ENCODE results near the gene HMCN2.

The HMCN2 gene

DNA sequence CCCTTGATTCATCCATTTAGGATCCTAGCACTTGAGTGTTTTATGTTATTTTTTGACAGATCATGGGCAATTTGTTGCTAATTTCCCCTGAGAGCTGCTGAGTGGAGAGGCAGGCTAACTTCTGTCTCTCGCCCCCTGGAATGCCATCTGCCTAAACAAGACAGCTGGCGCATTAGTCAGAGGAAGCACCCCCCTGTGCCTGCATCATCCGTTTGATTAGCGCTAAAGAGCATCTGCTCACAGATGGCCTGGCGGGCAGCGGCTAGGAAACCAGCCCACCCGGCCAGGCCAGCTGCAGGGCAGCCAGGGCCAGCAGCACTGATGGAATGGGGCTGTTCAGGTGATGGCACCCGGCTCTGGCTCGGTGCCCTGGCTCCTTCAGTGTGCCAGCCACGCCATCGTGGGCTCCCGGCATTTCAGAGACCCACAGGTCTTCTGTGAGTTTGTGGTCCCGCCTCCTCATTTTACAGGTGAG lies 156.3 kb downstream of the HMCN2 start:
- H3K36me3 ChIP-seq (replicated peaks in 1 of 2; ENCODE audit: control insufficient read depth in 2 of 2, insufficient read depth in 2 of 2, low read length in 2 of 2) = no peaks in the 10 kb centered on the region
- H3K14ac ChIP-seq (ENCODE audit: low read length) = no peak overlapping the region
- no peak overlapping the region for H3K9ac ChIP-seq (ENCODE audit: low read depth, low read length, poor library complexity)
- H3K79me1 ChIP-seq (ENCODE audit: low read depth, low read length) = no peaks in the 10 kb centered on the region
- H2BK5ac ChIP-seq (ENCODE audit: low read length) = no peak overlapping the region
- H3K27me3 ChIP-seq (ENCODE audit: control insufficient read depth in 3 of 3, insufficient read depth in 3 of 3, low read depth in 1 of 3, low read length in 3 of 3) = peaks cover 0 to 39% (median 0%) of the 10 kb centered on the region in 3 experiments
- H3K27ac ChIP-seq (replicated peaks; ENCODE audit: low read length) = no peak overlapping the region
- no CpG with 5 or more reads among the region's 13 CpGs for WGBS, 2 donors (ENCODE audit: extremely low coverage in 2 of 2, insufficient read length in 2 of 2, insufficient replicate concordance in 1 of 2)
- H4K8ac ChIP-seq (ENCODE audit: low read depth, low read length) = no peak overlapping the region
- peaks cover 0 to 6% of the 10 kb centered on the region in 2 donors for H3K9me3 ChIP-seq (replicated peaks in 1 of 2; ENCODE audit: control insufficient read depth in 2 of 2, insufficient read depth in 1 of 2, low read depth in 1 of 2, low read length in 2 of 2)
- H3K23ac ChIP-seq (ENCODE audit: low read depth, low read length, poor library complexity) = no peak overlapping the region
- no peak overlapping the region for H3K4me2 ChIP-seq (ENCODE audit: insufficient read depth, low read length, poor library complexity, severe bottlenecking)
- H2BK12ac ChIP-seq (ENCODE audit: low read length) = no peak overlapping the region
- no peak overlapping the region for H2AK5ac ChIP-seq (ENCODE audit: low read depth, low read length)
- H3K4me3 ChIP-seq (ENCODE audit: low read length in 2 of 2) = no peak overlapping the region
- H3K4ac ChIP-seq (ENCODE audit: low read length) = no peak overlapping the region
- no peak for DNase-seq (ENCODE audit: low spot score)
- H2BK15ac ChIP-seq (ENCODE audit: low read length) = no peak overlapping the region
- no peak overlapping the region for H3K18ac ChIP-seq (ENCODE audit: low read length)
- H3K4me1 ChIP-seq (ENCODE audit: control insufficient read depth in 2 of 2, insufficient read depth in 1 of 2, low read depth in 1 of 2, low read length in 2 of 2) = peaks cover 0 to 2% of the 10 kb centered on the region in 2 donors
- H2AFZ ChIP-seq (ENCODE audit: low read length) = no peak overlapping the region
- no peak overlapping the region for H4K91ac ChIP-seq (ENCODE audit: low read depth, low read length, poor library complexity)
- no peak overlapping the region for H2BK120ac ChIP-seq (ENCODE audit: low read depth, low read length)

DNA sequence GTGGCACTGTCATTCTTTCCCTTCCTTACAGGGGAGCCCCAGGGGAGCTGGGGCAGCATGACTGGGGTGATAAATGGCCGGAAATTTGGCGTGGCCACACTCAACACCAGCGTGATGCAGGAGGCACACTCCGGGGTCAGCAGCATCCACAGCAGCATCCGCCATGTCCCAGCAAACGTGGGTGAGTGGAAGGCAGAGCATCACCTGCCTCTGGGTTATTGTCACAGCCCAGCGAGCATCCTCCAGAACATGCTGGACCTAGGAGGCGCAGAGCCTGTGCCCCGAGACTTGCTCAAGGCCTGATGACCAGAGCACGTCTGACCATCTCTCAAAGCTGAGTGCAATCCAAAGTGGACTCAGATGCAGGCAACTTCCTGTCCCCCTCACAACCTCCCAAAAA lies 157.0 kb downstream of the HMCN2 start:
- H2BK5ac ChIP-seq (ENCODE audit: low read length) = no peak overlapping the region
- peak overlapping the region; percentile 21 for H3K18ac ChIP-seq (ENCODE audit: low read length)
- peak overlapping the region; percentile 64 for H2BK12ac ChIP-seq (ENCODE audit: low read length)
- H3K9ac ChIP-seq (ENCODE audit: low read depth, low read length, poor library complexity) = no peak overlapping the region
- H4K8ac ChIP-seq (ENCODE audit: low read depth, low read length) = no peak overlapping the region
- H3K4me2 ChIP-seq (ENCODE audit: insufficient read depth, low read length, poor library complexity, severe bottlenecking) = no peak overlapping the region
- no peaks in the 10 kb centered on the region for H3K79me1 ChIP-seq (ENCODE audit: low read depth, low read length)
- no peak overlapping the region for H3K4ac ChIP-seq (ENCODE audit: low read length)
- no peak overlapping the region for H2AFZ ChIP-seq (ENCODE audit: low read length)
- H2BK15ac ChIP-seq (ENCODE audit: low read length) = no peak overlapping the region
- H3K14ac ChIP-seq (ENCODE audit: low read length) = peak overlapping the region; percentile 9
- H3K36me3 ChIP-seq (replicated peaks in 1 of 2; ENCODE audit: control insufficient read depth in 2 of 2, insufficient read depth in 2 of 2, low read length in 2 of 2) = no peaks in the 10 kb centered on the region
- H3K4me3 ChIP-seq (ENCODE audit: low read length in 2 of 2) = no peak overlapping the region
- peak overlapping the region; percentile 11 for H2AK5ac ChIP-seq (ENCODE audit: low read depth, low read length)
- H3K9me3 ChIP-seq (replicated peaks in 1 of 2; ENCODE audit: control insufficient read depth in 2 of 2, insufficient read depth in 1 of 2, low read depth in 1 of 2, low read length in 2 of 2) = peaks cover 0 to 6% of the 10 kb centered on the region in 2 donors
- H3K27ac ChIP-seq (replicated peaks; ENCODE audit: low read length) = no peak overlapping the region
- WGBS, 2 donors (ENCODE audit: extremely low coverage in 2 of 2, insufficient read length in 2 of 2, insufficient replicate concordance in 1 of 2) = no CpG with 5 or more reads among the region's 10 CpGs
- DNase-seq (ENCODE audit: low spot score) = no peak
- H3K23ac ChIP-seq (ENCODE audit: low read depth, low read length, poor library complexity) = peak overlapping the region; percentile 46
- no peak overlapping the region for H4K91ac ChIP-seq (ENCODE audit: low read depth, low read length, poor library complexity)
- peaks cover 0 to 2% of the 10 kb centered on the region in 2 donors for H3K4me1 ChIP-seq (ENCODE audit: control insufficient read depth in 2 of 2, insufficient read depth in 1 of 2, low read depth in 1 of 2, low read length in 2 of 2)
- H3K27me3 ChIP-seq (ENCODE audit: control insufficient read depth in 3 of 3, insufficient read depth in 3 of 3, low read depth in 1 of 3, low read length in 3 of 3) = peaks cover 0 to 42% (median 0%) of the 10 kb centered on the region in 3 experiments
- H2BK120ac ChIP-seq (ENCODE audit: low read depth, low read length) = no peak overlapping the region

DNA sequence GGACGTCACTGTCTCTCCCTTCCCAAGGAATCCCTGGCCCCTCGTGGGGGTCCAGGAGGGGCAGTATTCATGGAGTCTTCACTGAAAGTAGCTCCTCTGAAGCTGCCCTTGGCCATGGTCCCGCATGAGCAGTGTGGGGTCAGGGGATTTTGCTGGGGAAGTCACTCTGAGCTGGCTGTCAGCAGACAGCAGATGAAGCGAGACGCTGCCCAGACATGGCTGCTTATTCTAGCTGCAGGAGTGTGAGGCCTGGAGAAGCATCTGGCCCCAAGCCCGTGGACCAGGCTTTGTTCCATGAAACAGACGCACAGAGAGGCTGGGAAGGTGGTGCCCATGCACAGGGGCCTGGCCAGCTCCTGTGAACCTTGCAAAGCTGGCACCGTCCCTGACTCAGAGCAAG lies 157.7 kb downstream of the HMCN2 start:
- no CpG with 5 or more reads among the region's 8 CpGs for WGBS, 2 donors (ENCODE audit: extremely low coverage in 2 of 2, insufficient read length in 2 of 2, insufficient replicate concordance in 1 of 2)

DNA sequence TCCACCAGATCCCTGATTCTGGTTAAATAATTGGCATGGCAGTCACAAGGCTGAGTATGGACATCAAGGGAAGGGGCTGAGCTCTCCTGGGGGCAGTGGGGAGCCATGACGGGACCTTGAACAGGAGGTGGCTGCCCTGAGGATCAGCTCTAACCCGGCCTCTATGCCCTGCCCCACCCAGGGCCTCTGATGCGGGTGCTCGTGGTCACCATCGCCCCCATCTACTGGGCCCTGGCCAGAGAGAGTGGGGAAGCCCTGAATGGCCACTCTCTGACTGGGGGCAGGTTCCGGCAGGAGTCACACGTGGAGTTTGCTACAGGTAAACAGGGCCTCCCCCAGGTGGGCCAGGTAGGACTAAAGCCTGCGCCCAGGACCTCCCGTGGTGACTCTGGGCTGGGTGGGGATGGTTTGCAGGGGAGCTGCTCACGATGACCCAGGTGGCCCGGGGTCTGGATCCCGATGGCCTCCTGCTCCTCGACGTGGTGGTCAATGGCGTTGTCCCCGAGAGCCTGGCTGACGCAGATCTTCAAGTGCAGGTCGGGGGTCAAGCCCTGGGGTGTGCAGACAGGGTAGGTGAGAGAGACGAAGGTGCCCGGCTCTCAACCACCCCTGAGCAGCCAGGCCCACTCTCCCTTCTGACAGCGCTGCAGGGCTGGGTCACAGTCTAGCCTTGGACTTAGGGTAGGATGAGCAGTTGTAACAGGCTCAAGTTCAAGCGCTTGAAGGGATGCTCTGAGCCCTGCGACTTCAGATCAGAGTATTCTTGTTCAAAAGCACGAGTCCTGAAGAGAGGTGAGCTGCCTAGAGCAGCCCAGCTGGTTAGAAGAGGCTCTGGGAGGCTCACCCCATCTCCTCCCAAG lies 159.3 kb downstream of the HMCN2 start:
- Histone ChIP-seq H3K23ac (ENCODE audit: low read depth, low read length, poor library complexity) (no peak overlapping the region), H2BK120ac (ENCODE audit: low read depth, low read length) (no peak overlapping the region), H3K4me1 (ENCODE audit: control insufficient read depth in 2 of 2, insufficient read depth in 1 of 2, low read depth in 1 of 2, low read length in 2 of 2) (peaks cover 0 to 2% of the 10 kb centered on the region in 2 donors), H4K91ac (ENCODE audit: low read depth, low read length, poor library complexity) (no peak overlapping the region), H2AK5ac (ENCODE audit: low read depth, low read length) (peak overlapping the region; percentile 35), H2AFZ (ENCODE audit: low read length) (no peak overlapping the region), H2BK12ac (ENCODE audit: low read length) (no peak overlapping the region), H3K9me3 (replicated peaks in 1 of 2; ENCODE audit: control insufficient read depth in 2 of 2, insufficient read depth in 1 of 2, low read depth in 1 of 2, low read length in 2 of 2) (no peaks in the 10 kb centered on the region), H3K27ac (replicated peaks; ENCODE audit: low read length) (no peak overlapping the region), H3K14ac (ENCODE audit: low read length) (no peak overlapping the region), H3K79me1 (ENCODE audit: low read depth, low read length) (no peaks in the 10 kb centered on the region), H3K4me3 (ENCODE audit: low read length in 2 of 2) (no peak overlapping the region), H3K4me2 (ENCODE audit: insufficient read depth, low read length, poor library complexity, severe bottlenecking) (no peak overlapping the region), H2BK15ac (ENCODE audit: low read length) (peak overlapping the region; percentile 14), H3K4ac (ENCODE audit: low read length) (no peak overlapping the region), H3K18ac (ENCODE audit: low read length) (no peak overlapping the region), H3K36me3 (replicated peaks in 1 of 2; ENCODE audit: control insufficient read depth in 2 of 2, insufficient read depth in 2 of 2, low read length in 2 of 2) (no peaks in the 10 kb centered on the region), H3K9ac (ENCODE audit: low read depth, low read length, poor library complexity) (no peak overlapping the region), H4K8ac (ENCODE audit: low read depth, low read length) (no peak overlapping the region), H3K27me3 (ENCODE audit: control insufficient read depth in 3 of 3, insufficient read depth in 3 of 3, low read depth in 1 of 3, low read length in 3 of 3) (peaks cover 0 to 58% (median 0%) of the 10 kb centered on the region in 3 experiments), H2BK5ac (ENCODE audit: low read length) (no peak overlapping the region)
- no peak for DNase-seq (ENCODE audit: low spot score)
- no CpG with 5 or more reads among the region's 24 CpGs for WGBS, 2 donors (ENCODE audit: extremely low coverage in 2 of 2, insufficient read length in 2 of 2, insufficient replicate concordance in 1 of 2)

More for the DNA sequence above, 157.7 kb downstream of the HMCN2 start:
- no peak overlapping the region for H3K4me2 ChIP-seq (ENCODE audit: insufficient read depth, low read length, poor library complexity, severe bottlenecking)
- H4K91ac ChIP-seq (ENCODE audit: low read depth, low read length, poor library complexity) = no peak overlapping the region
- H3K14ac ChIP-seq (ENCODE audit: low read length) = no peak overlapping the region
- peaks cover 0 to 2% of the 10 kb centered on the region in 2 donors for H3K4me1 ChIP-seq (ENCODE audit: control insufficient read depth in 2 of 2, insufficient read depth in 1 of 2, low read depth in 1 of 2, low read length in 2 of 2)
- H3K4ac ChIP-seq (ENCODE audit: low read length) = no peak overlapping the region
- peak overlapping the region; percentile 33 for H3K18ac ChIP-seq (ENCODE audit: low read length)
- no peak overlapping the region for H4K8ac ChIP-seq (ENCODE audit: low read depth, low read length)
- H2BK12ac ChIP-seq (ENCODE audit: low read length) = no peak overlapping the region
- H3K4me3 ChIP-seq (ENCODE audit: low read length in 2 of 2) = no peak overlapping the region
- no peak for DNase-seq (ENCODE audit: low spot score)
- H3K36me3 ChIP-seq (replicated peaks in 1 of 2; ENCODE audit: control insufficient read depth in 2 of 2, insufficient read depth in 2 of 2, low read length in 2 of 2) = no peaks in the 10 kb centered on the region
- H2BK5ac ChIP-seq (ENCODE audit: low read length) = no peak overlapping the region
- H3K27ac ChIP-seq (replicated peaks; ENCODE audit: low read length) = no peak overlapping the region
- peak overlapping the region; percentile 17 for H3K23ac ChIP-seq (ENCODE audit: low read depth, low read length, poor library complexity)
- H2BK15ac ChIP-seq (ENCODE audit: low read length) = no peak overlapping the region
- H2AK5ac ChIP-seq (ENCODE audit: low read depth, low read length) = peak overlapping the region; percentile 34
- H3K27me3 ChIP-seq (ENCODE audit: control insufficient read depth in 3 of 3, insufficient read depth in 3 of 3, low read depth in 1 of 3, low read length in 3 of 3) = peaks cover 0 to 46% (median 0%) of the 10 kb centered on the region in 3 experiments
- no peak overlapping the region for H3K9ac ChIP-seq (ENCODE audit: low read depth, low read length, poor library complexity)
- H2AFZ ChIP-seq (ENCODE audit: low read length) = no peak overlapping the region
- H3K79me1 ChIP-seq (ENCODE audit: low read depth, low read length) = no peaks in the 10 kb centered on the region
- H2BK120ac ChIP-seq (ENCODE audit: low read depth, low read length) = no peak overlapping the region
- peaks cover 0 to 6% of the 10 kb centered on the region in 2 donors for H3K9me3 ChIP-seq (replicated peaks in 1 of 2; ENCODE audit: control insufficient read depth in 2 of 2, insufficient read depth in 1 of 2, low read depth in 1 of 2, low read length in 2 of 2)
